ENCODE results near the gene CLTC.
"Not testable (repeated sequence)": the region's sequence is repeated elsewhere in the genome, so short reads cannot be mapped to it uniquely, and the experiment has no call there.

Gene CLTC

GRCh38 chr17:59619298-59620063 lies at the start of gene CLTC:
TSS of gene CLTC (plus strand) at chr17:59619895. CDS start at chr17:59620132, 237 bp downstream.
- DNase-seq: peak; percentile 98

DNA sequence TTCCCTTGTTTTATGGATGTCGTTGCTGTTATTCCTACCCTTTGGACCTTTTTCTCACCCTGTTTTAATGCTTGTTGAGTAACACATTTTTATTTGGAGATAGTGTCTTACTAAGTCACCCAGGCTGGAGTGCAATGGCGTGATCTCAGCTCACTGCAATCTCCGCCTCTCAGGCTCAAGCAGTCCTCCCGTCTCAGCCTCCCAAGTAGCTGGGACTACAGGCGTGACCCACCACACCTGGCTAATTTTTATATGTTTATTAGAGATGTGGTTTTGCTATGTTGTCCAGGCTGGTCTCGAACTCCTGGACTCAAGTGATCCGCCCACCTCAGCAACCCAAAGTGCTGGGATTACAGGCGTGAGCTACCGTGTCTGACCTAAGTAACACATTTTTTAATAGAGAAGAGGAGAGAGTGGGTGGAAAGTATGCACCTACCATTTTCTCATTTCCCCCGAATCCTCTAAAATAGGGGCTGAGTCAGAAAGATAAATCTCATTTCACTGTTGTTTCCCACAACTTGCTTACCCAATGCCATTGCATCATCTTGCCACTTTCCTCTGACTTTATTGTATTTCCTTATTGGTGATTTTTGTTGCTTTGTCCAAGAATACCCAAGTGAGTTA lies 47.3 kb upstream of the CLTC start:
- DNase-seq: no peak

DNA sequence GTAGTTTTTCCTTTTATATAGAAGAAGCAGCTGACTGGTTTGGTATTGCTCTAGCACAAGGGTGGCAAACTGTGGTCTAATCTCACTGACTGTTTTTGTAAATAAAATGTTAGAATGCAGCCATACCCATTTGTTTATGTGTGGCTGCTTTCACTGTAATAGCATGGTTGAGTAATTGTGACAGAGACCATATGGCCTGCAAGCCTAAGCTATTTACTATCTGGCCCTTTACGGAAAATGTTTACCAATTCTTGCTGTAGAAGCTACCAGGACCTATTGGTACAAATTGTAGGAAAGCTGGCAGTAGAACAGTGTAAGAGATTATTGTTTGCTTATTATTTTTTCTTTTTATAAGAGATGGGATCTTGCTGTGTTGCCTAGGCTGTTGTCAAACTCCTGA lies 35.5 kb upstream of the CLTC start:
- not testable (repeated sequence) for DNase-seq

DNA sequence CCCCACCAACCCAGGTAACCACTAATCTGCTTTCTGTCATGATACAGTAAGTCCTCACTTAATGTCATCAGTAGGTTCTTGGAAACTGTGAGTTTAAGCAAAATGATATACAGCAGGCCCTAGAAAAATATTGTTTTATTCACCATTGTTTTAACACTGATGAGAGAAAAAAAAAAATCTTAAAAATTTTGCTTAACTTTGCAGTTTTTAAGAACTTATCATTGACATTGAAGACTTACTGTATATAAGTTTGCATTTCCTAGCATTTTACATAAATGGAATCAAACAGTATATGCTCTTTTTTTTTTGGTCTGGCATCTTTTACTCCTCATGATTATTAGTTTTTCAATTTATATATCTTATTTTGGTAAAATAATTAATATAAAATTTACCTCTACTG lies 19.5 kb upstream of the CLTC start:
- no peak for DNase-seq

GRCh38 chr17:59601130-59601529 lies 18.6 kb upstream of the CLTC start:
- DNase-seq: no peak

DNA sequence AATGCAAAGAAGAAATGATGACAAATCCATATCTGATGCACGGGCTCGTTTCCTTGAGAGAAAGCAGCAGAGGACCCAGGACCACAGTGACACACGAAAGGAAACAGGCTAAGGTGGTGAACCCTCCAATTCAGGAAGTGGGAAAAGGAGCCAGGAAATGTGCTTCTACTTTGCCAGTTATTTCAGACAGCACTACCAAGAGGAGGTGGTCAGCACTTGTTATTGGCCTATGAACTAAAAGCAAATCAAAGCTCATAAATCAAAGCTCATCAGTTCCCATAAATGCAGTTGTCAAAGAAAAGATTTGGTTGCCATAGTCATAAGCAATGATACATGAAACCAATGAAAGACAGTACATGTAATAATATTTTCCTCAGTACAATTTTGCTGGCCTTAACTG lies 12.6 kb upstream of the CLTC start:
- DNase-seq: no peak

- no peak for DNase-seq
These were observed 11.8 kb upstream of the CLTC start for GRCh38 chr17:59607817-59608403.

DNA sequence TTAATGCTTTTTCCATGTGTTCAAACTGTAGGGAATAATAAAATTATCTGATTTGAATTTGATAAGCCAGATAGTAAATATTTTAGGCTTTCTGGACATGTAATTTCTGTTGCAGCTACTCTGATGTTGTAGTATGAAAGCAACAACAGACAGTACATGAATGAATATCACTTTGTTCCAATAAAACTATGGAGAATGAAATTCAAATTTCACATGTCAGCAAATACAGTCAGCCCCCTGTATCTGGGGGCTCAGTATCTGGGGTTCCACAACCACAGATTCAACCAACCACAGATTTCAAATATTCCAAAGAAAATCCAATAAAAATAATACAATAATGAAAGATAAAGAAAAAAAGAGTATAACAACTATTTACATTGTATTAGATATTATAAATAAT lies 8.2 kb upstream of the CLTC start:
- no peak for DNase-seq

DNA sequence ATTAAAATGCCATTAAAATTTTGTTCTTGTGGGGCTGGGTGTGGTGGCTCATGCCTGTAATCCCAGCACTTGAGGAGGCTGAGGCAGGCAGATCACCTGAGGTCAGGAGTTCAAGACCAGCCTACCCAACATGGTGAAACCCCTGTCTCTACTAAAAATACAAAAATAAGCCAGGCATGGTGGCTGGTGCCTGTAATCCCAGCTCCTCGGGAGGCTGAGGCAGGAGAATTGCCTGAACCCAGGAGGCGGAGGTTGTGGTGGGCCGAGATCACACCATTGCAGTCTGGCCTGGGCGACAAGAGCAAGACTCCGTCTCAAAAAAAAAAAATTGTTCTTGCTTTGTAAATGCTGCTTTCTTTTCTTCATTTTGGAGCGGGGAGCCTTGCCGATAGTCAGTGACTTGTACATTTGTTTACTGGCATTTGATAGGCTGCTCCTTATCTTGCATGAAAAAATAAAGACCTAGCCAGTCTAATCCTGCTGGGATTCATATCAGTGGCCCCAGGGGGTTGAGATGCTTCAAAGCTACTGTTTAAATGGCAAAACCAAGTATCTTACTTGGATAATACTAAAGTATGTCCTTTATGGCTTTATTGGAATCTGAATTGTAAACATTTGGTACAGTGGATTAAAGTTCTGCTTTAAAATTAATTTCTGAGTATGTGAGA lies 3.3 kb upstream of the CLTC start:
- no peak for DNase-seq

- no peak for DNase-seq
These were observed 2.5 kb upstream of the CLTC start for GRCh38 chr17:59617156-59617732.

GRCh38 chr17:59619035-59619297 lies 729 bp upstream of the CLTC start:
- no peak for DNase-seq

- DNase-seq: no peak
These were observed 317 bp downstream of the CLTC start for GRCh38 chr17:59620064-59620359.

DNA sequence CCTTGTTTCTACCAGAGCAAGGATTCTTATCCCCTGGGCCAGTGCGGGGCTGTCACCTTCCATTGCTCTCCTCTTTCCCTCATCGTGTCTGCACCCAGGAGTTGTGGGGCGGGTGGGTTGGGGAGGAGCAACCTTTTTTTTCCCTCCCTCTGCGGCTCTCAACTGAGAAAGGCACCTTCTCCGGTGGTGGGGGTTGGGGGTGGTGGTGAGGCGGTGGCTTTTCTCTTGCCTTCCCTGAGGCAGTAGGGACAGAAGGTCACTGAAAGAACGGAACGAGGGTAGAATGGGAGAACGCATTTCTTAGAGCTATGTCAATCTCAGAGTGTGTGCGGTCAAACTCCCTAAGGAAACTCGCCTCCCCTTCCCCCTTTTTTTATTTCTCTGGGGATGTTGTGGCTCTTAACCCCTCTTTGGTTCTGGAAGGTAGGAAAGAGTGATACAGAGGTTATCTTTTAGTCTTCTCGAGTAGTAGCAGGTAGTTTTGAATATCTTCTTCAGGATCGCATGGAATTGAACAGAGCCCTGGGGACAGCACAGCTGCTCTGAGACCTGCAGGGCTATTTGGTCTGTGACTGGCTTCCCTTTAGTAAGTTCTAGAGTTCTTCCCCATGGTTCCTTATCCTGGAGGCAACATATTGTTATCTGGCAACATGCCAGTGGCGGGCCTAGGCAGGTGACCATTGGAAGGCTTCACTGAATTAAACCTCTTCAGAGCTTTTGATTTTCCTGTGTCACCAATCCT lies 994 bp downstream of the CLTC start:
- no peak for DNase-seq

GRCh38 chr17:59621771-59622170 lies 2.1 kb downstream of the CLTC start:
- no peak for DNase-seq

DNA sequence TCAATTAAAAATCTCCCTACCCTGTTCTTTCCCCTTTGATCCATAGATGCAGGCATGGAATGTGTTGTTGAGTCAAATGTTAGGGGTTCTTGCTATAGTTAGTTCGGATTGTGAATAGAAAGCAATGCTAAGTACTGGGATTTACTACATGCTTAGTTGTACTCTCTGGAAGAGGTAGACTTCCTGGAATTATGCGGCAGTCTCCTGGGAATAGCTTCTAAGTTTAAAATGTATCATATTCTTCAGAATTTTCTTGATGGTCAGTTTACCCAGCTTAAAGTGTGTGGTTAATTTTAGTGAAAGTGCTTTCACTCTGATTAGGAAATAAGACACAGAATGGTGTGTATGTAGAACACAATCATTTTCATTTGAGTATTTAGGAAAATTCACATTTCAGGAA lies 3.5 kb downstream of the CLTC start:
- DNase-seq: no peak

- no peak for DNase-seq
These were observed 7.1 kb downstream of the CLTC start for GRCh38 chr17:59626756-59627155.

DNA sequence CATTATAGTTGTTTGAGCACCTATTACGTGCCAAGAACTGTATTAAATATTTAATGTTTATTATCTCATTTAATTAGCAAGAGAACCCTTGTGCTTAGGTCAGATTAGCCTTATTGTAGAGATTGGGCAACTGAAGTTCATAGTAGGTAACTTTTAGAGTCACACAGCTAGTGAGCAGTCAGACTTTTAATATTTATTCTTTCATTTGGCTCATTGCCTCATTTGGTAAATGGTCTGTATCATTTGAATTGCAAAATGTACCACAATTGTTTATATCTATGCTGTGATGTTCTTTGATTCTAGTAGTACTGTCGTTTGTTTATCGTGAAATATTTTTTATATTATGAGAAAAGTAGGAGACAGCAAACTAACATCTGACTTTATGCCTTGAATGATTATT lies 7.6 kb downstream of the CLTC start:
- DNase-seq: no peak

DNA sequence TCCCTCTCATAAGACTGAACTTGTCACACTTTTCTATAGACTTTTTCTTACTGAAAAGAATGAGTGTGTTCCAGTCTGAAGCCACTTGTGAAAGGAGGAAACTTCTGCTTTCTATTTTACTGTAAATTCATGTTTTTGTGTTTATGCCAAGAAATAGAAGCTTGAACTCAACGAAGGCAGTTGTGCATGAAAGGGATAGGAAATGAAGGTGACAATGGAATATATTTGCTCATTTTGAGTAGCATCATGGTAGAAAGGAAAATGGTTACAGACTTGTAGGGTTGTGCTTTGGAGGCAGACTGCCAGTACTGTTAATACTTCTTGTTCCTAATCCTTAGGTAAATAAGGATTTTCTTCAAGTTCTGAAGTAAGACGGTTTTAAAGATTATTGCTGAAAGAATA lies 8.1 kb downstream of the CLTC start:
- no peak for DNase-seq

DNA sequence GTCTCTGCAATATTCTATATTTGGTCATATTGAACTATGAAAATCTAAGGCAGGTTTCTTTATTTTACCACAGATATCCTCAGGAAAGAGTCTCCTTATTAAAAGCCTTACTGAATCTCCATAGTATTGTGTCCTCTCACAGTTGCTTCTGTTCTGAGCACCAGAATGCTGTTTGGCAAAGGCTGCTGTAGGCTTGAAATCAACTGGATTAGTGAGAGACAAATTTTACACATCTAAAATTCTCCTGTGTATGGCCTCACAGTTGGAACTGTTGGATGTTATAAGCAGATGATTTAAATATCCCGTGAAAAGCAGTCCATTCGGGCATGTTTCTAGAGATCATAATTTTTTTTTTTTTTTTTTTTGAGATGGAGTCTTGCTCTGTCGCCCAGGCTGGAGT lies 9.5 kb downstream of the CLTC start:
- DNase-seq: no peak

DNA sequence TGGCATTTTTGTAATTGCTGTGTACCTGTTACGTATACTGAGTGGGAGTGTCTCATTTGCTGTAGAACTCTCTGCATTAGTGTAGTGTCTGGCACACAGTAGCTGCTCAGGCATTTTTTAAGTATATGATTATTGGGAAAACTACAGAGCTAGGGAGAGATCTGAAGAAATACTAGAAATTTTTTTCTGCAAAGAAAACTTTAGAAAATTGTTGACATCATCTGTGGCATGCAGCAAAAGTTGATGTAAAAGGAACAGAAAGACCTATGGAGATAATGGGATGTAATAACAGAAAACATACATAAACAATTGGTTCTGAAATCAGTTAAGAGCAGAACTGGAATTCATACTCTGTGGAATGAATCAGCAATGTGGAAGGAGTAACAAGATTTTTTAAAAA lies 11.6 kb downstream of the CLTC start:
- DNase-seq: no peak

GRCh38 chr17:59632398-59632797 lies 12.7 kb downstream of the CLTC start:
- no peak for DNase-seq

GRCh38 chr17:59633658-59634359 lies 14.1 kb downstream of the CLTC start:
- DNase-seq: no peak

Measured in T1000 (cell line).